Fibroblast of skin of back (primary cell): ENCODE data around the gene TNPO1.
"Not testable (repeated sequence)": the region's sequence is repeated elsewhere in the genome, so short reads cannot be mapped to it uniquely, and the experiment has no call there.

Source experiments
- DNase-seq: peaks from one replicate; pipeline ENCODE4 v3.0.0-alpha.2; 2013

Gene TNPO1

DNA sequence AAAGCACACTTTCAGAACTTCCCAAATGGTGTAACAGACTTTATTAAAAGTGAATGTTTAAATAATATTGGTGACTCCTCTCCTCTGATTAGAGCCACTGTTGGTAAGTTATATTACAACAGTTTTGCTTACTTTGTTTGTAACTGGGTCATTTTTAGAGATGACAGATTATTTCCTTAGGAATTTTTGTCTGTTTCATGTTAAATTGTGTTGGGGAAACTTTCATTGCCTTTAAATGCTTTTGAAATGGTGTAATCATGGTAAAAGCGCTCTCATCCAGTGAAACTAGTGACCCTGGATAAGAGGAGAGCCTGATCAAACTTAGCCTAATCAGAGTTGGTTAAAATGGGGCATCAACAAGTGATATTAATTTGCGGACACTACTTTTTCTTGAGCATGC, 39.4 kb downstream of the TNPO1 start:
- no peak for DNase-seq

DNA sequence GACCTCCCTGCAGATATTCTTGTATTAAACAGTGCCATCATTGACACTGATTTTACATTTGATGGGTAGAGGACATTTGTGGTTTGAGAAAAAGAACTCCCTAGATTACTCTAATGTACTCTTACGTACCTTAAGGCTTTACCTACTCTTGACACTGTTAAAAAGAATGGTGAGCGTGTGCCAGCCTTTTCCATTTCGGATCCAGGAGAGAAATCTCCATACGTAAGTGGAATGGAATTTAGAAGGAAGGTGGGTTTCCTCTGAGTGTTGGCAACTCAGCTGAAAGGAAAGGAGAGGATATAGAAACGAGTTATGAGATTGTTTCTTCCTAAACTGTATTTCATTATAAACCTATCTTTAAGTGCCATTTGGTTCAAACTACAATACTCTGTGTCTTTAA, 40.9 kb downstream of the TNPO1 start:
- no peak for DNase-seq

DNA sequence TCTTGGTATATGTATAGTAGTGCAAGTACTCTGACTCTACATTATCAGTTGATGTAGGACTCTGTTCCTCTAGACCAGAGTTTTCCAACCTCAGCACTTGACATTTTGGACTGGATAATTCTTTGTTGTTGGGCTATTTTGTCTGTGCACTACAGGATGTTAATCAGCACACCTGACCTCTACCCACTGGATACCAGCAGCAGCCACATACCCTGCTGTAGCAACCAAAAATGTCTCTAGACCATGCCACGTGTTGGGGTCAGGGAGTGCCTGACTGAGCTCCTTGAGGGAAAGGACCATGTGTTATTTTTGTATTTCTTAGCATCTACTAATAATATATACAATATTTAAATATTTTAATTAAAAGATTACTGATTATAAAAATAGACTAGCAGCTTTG, 42.7 kb downstream of the TNPO1 start:
- DNase-seq: no peak

DNA sequence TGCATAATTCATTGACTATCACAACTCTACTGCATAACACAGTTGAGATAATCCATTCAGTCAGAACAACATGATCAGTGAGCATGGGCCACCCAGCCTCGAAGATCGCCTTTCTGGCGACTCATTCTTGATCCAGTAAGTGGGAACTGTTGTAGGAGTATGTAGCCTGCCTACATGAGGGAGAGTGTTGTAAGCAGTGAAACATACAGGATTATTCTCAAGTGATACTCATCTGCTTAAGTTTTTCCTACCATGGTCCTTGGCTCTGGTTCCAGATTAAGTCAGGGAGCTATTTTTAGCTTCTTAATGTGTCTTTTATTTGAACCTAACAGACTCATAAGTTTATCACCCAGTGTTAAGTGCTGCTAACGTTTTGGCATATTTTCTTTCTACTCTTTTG, 44.0 kb downstream of the TNPO1 start:
- peak; percentile 62 for DNase-seq

DNA sequence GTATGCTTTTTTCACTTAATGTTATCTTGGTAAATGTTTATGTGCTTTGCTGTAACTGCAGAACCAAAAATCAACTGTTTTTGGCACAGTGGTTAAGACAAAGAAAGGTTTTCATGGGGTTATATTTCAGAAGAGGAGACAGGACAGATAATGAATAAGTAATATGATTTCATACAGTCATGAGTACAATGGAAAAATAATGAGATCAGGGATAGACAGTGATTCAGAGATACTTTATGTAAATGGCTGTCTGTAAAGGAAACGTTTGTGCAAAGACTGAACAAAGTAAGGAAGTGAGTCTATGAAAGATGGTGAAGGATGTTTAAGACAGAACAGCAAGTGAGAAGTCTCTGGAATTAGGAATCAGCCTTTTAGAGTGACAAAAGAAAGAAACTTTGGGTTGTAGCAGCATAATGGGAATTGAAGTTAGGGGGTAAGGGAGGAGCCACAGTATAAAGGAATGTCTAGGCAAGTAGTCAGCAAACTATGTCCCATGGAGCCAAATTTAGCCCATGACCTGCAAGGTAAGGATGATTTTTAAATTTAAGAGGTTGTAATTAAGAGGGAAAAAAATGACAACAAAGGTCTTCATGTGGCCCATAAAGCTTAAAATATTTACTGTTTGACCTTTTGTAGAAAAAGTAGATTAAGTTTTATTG, 55.0 kb downstream of the TNPO1 start:
- DNase-seq: peak; percentile 48

DNA sequence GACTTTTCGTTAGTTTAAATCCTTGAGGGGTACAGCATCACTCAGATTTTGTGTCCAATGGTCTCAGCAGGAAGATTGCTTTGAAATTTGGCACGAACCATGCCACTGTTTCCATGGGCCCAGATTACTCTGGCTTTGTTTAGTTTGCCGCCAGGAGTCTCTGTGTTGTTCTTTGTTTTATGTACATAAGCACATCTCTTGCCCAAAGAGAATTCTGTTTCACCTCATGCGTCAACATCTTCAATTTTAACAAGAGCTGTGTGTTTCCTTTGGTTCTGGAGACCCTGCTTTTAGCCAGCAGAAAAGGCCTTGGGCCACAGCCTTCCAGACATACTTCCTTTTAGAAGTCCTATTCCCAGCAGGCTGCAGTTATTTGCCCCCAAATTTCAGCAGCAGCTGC, 62.4 kb downstream of the TNPO1 start:
- DNase-seq: no peak

DNA sequence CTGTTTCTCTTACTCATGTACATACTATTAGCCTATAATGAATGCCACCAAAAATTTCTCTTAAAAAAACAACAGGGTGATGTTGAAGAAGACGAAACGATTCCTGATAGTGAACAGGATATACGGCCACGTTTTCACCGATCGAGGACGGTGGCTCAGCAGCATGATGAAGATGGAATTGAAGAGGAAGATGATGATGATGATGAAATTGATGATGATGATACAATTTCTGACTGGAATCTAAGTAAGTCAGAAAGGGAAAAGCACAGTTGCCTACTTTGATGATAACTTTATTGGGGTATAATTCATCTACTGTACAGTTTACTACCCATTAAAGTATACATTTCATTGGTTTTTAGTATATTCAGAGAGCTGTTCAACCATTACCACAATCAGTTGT, 66.5 kb downstream of the TNPO1 start:
- no peak for DNase-seq

DNA sequence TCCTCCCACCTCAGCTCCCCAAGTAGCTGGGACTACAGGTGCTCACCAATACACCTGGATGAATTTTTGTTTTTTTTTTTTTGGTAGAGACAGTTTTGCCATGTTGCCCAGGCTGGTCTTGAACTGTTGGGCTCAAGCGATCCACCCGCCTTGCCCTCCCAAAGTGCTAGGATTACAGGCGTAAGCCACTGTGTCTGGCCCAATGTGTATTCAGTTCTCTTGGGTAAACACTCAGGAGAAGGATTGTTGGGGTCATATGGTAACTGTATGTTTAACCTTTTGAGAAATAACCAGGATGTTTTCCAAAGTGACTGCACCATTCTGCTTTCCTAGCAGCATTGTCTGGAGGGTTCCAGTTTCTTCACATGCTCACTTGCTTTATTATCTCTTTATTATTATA, 67.4 kb downstream of the TNPO1 start:
- DNase-seq: no peak

DNA sequence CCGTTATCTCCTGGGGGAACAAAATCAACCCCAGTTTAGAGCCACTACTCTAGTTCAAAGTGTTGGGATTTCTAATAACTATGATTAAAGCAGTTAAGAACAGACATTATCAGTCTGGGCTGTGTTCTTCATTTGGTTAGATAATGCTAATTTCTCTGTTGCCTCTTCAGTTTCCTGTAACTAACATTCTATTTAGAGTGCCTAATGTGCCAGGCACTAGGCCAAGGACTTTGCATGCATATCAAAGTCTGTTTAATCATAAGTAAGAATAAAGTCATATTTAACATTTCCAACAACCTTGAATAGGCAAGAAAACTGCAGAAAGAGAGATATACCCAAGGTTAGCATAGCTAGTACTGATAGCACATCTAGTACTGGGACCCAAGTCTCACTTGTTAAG, 68.4 kb downstream of the TNPO1 start:
- DNase-seq: no peak

DNA sequence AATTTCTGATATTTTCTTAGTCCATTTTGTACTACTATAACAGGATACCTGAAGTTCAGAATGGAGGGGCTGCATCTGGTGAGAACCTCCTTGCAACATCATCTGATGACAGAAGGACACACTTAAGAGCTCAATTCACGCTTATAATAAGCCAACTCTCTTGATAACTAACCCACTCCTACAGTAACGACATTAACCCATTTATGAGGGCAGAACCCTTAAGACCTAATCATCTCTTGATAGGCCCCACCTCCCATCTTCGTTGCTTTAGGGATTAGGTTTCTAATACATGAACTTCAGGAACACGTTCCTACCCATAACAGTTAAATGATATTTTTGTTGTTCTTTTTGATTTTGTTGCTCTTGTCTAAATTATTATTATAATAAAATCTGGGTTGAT, 69.4 kb downstream of the TNPO1 start:
- DNase-seq: no peak

DNA sequence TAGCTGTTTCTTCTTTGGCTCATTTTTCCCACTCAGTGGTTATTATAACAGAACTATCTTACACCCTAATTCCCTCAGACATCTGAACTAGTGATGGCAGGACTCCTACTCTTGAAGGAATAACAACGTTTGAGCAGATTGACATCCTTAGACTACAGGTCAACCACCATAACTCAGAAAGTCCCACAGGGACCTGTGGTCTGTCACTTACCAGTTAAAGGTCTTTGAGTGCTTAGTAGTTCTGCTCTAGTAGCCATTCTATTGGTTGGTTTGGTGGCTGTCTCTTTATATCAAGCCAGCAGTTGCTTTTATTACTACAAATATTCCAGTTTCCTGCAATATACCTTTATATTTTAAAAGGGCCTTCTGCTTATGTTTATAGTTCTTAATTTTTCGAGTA, 72.1 kb downstream of the TNPO1 start:
- DNase-seq: no peak

DNA sequence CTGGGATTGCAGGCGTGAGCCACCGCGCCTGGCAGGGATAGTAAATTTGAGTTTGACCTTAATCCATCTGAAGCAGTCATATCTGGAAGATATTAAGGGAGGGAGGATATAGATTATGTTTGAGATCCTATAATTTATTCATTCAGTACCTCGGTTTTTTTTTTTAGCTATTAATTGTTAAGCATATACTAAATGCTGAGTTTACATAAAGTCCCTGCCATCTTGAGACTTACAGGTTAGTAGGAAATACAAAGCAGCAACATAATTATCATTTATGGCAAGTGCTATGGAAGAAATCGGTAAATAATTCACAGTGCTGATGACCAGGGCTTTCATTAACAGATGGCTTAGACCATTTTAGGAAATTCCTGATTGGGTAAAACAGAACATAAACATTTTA, 72.9 kb downstream of the TNPO1 start:
- no peak for DNase-seq

DNA sequence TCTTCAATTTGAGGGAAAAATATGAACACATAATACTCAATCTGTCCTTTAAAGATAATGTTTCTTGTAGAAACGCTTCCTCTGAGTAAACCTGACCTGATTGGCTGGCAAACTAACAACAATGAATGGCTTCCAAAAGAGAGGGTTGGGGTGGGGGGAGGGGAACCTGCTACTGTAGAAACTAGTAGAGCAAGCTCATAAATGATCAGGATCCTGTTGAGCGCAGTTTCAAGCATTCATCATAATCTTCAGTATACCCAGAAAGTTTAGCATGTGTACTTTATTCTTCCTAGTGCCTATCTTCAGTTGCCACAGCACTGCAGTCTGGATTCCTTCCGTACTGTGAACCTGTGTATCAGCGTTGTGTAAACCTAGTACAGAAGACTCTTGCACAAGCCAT, 76.4 kb downstream of the TNPO1 start:
- no peak for DNase-seq

DNA sequence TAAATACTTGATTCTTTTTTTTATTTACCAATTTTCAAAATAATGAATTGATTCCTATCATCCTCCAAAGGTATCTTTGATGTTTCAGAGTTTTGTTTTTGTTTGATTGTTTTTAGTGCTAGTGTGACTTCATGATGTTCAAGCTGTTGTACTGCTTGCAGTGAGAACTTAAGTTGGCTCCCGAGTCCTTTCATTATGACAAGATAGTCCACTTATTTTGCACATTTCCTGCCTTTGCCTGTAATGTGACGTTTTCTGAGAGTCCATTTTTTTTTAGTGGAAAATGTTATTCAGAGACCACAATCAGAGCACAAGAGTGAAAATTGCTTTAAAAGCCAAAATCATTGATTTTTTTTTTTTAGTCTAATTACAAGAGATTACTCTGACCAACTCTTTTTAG, 79.3 kb downstream of the TNPO1 start:
- no peak for DNase-seq

DNA sequence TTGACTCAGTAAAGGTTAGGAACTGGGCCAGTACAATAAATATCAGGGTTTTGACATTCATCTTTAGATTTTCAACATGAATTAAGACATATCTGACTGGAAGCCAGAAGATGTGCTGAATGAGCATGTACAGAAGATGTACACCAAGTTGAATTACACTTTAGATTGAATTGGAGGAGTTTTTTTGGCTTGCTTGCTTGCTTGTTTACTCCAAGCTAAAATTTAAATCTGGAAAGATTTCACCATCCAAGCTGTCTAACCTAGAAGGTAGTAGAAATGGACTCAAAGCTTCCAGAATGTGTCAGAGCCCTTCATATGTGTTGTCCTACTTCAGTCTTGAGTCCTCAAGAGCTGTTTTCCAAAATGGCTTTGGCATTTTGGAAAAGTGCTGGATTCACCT, 90.3 kb downstream of the TNPO1 start:
- DNase-seq: no peak

DNA sequence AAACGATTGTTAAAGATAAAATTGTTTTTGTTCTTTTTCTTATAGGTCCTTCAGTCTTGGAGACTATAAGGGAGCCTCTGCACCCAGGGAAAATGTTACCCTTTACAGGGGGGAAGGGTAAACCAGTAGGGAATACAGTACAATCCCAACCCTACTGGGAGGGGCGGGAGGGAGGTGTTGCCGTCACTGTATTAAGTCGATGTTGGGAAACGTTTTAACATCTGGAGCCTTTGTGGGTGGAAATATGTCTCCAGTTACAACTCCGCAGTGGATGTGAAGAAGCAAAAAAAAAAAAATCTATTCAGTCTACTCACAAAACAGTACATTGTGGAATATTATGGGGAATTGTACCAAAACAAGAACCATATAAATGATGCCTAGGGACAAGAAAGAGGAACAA, 92.2 kb downstream of the TNPO1 start:
- no peak for DNase-seq

DNA sequence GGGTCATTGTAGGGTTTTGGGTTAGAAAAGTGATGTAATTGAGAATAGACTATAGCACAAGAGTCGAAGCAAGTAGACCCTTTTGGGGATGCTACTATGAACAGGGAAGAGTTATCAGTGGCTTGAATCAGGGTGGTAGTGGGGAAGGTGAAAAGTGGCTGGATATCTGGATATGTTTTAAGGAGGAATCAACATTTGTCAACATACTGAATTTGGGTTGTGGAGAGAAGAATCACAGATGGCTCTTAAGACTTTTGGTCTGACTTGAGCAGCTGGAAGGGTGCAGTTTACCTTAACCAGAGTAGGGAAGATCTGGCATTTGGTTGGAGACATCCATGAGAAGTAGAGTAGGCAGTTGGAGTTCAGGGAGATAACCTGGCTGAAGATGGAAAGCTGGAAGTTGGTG, 100.9 kb downstream of the TNPO1 start:
- no peak for DNase-seq

DNA sequence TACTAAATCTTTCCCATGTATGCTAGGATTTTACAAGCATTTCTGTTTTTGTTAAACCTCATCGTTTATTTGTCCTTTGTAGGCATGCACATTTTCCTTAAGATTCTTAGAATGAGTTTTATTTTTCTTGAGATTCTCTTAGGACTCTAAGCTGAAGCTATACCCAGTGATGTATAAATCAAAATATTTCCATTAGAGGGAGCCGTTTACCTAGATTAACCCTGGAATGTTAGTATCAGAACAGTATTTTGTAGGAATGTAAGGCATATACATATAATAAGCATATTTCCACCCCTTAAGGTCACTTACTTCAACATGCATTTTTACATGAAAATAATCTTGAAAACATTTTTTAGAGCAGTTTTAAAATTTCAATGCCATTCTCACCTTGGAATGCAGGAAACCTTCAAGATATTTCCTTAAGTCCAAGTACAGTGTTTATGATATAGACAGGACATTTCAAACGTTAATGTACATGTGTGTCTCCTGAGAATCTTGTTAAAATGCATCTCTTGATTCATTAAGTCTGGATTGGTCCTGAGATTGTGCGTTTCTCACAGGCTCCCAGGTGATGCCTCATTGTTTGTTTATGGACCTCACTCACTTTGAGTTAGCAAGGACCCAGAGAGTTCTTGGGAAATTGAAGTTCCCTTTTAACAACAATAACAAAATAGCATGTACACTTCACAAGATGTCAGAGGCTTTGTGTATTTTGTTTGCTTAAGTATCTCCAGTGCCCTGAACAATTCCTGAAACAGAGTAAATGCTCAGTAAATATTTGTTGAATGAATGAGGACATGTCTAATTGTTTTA, 104.4 kb downstream of the TNPO1 start:
- peak; percentile 69 for DNase-seq

DNA sequence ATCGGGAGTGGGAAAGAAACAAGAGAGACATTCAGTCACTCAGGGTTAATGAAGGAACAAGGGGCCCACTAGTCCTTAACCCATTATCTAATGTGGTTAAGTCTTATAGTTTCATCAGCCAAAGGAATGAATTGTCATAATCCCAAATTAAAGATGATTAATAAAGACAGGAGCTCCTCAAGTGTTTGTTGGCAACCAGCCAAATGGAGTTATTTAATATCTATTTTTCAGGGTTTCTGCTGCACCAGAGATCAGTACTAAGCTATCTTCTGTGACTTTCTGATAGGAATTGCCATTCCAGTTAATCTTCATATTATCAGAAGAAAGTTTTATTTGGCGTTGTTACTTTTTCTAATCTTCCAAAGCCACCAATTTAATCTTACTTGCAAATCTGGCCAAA, 105.4 kb downstream of the TNPO1 start:
- DNase-seq: no peak

DNA sequence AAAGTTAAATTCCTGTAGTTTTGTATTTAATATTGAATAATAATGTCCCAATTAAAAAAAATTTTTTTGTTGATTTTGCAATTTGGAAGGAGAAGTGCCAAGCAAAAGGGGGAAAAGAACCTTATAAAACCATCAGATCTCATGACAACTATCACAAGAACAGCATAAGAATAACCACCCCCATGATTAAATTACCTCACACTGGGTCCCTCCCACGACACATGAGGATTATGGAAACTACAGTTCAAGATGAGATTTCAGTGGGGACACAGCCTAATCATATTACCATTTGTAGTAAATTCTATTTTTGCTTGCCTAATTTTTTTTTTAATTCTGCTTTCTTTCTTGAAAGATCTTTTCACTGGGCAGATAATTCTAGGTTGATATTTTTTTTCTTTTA, 106.0 kb downstream of the TNPO1 start:
- DNase-seq: no peak

DNA sequence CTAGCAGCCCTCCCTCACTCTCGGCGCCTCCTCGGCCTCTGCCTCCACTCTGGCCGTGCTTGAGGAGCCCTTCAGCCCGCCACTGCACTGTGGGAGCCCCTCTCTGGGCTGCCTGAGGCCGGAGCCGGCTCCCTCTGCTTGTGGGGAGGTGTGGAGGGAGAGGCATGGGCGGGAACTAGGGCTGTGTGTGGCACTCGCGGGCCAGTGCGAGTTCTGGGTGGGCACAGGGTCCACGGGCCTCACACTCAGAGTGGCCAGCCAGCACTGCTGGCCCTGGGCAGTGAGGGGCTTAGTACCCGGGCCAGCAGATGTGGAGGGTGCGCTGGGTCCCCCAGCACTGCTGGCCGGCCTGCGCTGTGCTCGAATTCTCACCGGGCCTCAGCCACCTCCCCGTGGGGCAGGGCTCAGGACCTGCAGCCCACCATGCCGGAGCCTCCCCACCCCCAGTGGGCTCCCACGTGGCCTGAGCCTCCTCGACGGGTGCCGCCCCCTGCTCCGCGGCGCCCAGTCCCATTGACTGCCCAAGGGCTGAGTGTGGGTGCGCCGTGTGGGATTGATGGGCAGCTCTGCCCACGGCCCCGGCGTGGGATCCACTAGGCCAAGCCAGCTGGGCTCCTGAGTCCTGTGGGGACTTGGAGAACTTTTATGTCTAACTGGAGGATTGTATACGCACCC, 109.0 kb downstream of the TNPO1 start:
- DNase-seq: no peak

DNA sequence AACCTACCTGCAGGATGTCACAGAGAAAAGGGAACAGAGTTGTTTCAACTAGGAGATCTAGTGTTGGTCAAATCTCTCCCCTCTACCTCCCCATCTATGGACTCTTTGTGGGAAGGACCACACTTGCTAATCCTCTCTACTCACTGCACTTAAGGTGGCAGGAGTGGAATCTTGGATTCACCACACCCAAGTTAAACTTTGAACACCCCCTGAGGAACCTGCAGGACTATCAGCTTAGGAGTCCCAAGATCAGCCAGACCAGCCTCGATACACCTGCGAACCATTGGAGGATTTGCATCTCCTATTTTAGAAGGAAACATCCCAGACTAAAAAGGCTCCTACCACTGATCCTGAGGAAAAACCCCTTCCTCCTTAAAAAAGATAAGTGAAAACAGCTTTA, 116.2 kb downstream of the TNPO1 start:
- DNase-seq: not testable (repeated sequence)

DNA sequence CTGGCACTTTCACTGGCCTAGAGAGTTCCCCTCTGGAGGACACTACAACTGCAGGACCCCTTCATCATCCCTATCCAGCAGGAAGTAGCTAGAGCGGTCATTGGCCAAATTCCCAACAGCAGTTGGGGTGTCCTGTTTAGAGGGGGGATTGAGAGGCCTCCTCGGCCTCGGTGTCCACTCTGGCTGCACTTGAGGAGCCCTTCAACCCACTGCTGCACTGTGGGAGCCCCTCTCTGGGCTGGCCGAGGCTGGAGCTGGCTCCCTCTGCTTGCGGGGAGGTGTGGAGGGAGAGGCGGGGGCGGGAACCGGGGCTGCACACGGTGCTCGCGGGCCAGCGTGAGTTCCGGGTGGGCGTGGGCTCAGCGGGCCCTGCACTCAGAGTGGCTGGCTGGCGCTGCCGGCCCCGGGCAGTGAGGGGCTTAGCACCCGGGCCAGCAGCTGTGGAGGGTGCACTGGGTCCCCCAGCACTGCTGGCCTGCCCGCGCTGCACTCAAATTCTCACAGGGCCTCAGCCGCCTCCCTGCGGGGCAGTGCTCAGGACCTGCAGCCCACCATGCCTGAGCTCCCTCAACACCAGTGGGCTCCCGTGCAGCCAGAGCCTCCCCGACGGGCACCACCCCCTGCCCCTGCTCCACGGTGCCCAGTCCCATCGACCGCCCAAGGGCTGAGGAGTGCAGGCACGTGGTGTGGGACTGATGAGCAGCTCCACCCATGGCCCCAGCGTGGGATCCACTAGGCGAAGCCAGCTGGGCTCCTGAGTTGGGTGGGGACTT, 118.7 kb downstream of the TNPO1 start:
- DNase-seq: not testable (repeated sequence)
